GM18868 (cell line): ENCODE results near the gene CASP10.
A peak's percentile ranks its signal among the peaks of the same experiment; 100 is the strongest.

Source experiments
- ATAC-seq: cut with Tn5 transposase; IDR thresholded peaks from one replicate; pipeline ENCODE4 v1.9.1; 2021; ENCODE audit warnings: mild to moderate bottlenecking, moderate library complexity; ENCODE audit not compliant: unreplicated experiment

CASP10 gene

GRCh38 chr2:201257381-201257955, 74.5 kb downstream of the CASP10 start:
- peak; percentile 52 for ATAC-seq

DNA sequence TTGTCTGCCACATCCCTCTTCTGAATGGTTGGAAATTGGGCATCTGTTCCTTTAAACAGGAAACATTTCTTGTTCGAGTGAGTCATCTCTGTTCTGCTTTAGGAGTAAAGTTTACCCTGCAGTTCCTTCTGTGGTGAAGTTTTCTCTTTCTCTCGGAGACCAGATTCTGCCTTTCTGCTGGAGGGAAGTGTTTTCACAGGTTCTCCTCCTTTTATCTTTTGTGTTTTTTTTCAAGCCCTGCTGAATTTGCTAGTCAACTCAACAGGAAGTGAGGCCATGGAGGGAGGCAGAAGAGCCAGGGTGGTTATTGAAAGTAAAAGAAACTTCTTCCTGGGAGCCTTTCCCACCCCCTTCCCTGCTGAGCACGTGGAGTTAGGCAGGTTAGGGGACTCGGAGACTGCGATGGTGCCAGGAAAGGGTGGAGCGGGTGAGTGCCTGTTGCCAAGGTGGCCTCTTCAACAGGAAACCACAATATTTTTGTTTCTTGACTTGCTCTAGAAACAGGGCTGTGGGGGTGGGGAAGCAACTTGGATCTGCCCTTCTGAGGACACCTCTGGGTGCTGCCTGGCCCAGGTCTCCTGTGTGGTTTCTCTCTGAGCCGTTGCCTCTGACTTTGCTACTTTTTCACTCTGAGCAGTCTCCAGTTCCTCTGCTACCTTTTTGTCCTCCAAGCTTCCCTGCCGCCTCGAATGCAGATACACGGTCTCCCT, 75.2 kb downstream of the CASP10 start:
- peak; percentile 58 for ATAC-seq

DNA sequence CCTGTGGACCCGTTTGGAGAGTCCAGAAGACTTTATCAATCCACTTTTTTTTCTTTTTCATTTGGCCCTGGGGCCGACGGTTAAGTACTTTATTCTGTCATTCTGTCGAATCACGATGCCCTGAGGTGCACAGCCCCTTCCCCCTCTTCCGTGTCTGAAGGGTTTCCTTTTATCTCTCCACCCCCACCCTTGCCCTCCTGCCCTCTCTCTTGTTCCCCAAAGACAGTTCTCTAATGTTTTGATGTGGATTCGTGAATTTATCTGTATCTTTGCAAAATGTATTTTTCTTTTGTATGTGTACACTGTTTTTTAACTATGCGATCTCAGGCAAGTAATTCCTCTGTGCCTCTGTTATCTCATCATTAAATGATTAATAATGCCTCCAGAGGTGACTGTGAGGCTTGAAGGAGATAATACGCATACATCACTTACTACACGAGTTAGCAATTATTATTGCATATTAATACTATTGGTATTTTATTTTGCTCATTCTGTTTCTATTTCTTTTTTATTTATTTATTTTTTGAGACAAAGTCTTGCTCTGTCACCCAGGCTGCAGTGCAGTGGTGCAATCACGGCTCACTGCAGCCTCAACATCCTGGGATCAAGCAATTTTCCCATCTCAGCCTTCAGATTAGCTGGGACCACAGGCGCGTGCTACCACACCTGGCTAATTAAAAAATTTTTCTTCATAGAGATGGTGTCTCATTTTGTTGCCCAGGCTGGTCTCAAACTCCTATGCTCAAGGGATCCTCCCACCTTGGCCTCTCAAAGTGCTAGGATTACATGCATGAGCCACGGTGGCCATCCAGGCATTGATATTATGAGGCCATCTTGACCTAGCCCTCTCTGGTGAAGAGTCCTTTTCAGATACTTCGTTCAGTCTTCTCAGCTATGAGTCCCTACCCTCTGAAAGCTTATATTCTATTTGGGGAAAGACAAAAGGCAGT, 76.0 kb downstream of the CASP10 start:
- ATAC-seq: peak; percentile 8

DNA sequence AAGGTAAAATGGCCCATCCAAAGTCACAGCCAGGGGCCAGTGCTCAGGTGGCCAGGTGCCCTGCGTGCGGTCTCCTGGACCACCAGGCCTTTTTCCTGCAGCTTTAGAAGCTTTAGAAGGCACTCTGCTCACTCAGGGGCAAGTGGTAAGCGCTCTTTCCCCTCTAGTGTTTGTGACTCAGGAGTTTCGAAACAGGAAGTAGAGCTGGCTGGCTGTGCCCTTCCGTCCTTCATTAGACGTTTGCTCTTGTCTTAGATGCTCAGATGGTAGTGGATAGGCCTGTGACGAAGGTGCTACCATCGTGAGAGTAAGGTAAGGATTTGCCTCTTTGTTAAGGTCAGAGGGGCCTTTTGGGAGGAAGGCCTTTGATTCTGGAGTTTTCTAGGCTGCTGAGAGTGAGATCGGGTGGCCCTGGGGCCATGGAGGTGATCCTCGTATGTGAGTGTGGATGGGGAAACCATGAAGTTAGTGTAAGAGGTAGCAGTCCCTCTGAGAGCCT, 77.4 kb downstream of the CASP10 start, which contains the start of gene CASP8:
TSS of gene CASP8 (plus strand) at position 235 of the 499 bp plus-strand sequence. CDS start 5,951 bp downstream, outside the sequence.
- peak; percentile 40 for ATAC-seq

DNA sequence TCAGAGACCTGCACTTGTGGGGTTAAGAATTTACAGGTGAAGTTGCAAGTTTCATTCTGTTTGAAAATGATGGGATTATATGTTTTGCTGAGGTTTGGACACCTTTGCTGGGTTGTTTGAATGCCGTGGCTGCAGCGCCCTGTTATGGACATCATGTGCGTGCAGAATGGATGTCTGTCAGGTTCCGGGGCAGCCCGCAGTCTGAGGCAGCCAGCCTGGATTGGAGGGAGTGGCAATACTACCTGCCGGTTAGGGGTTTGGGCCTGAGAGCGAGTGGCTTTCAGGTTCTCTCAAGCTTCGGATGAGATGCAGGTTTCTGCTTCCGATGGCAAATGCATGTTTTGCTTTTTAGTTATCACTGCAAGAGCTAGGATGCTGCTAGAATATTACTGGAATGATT, 78.5 kb downstream of the CASP10 start:
- no peak for ATAC-seq

- ATAC-seq: no peak
Measured at GRCh38 chr2:201261906-201262305, 79.0 kb downstream of the CASP10 start.

DNA sequence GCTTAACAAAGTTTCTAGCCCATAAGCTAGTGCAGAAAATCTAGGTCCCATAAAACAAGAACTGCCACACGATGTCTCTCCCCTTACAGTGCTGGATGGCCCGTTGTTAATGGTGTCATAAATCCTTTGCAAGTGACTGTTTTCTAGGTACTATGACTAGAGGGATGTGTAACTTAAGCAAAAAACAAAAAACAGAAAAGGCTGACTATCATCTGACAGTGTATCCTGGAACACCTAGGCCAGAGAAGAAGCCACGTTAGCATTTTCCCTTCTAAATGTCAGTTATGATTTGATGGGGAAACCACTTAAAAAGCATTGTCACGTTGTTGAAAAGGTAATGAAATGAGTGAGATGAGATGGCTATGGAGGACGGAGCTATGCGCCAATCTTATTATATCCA, 79.8 kb downstream of the CASP10 start:
- no peak for ATAC-seq

DNA sequence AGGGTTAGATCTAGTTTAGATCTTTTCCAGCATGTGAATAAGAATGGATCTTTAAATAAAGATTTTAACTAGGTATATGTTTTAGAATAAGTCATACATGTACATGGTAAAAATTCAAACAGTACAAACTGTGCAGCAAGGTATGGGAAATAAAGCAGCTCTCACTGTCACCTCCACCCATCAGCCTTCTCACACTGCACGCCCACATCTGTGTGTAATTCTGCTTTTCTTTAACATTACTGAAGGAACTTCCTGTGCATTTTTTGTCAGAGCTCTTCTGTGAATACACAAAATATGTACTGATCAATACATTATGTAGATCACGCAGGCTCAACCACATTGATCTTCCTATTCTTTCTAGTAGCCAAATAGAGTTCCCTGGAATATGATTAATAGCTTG, 80.8 kb downstream of the CASP10 start:
- ATAC-seq: peak; percentile 43

GRCh38 chr2:201264472-201265173, 81.7 kb downstream of the CASP10 start:
- ATAC-seq: no peak

DNA sequence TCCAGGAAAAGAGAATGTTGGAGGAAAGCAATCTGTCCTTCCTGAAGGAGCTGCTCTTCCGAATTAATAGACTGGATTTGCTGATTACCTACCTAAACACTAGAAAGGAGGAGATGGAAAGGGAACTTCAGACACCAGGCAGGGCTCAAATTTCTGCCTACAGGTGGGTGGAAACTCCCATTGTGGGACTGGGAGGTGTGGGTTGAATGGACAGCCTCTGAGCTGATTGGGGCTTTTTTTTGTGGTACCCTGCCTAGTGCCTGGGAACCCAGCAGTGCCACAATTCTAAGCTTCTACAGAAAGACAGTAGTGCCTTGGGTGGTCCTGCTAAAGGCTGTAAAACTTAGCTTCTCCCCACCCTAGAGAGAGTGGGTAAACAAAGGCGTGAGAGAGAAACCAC, 83.7 kb downstream of the CASP10 start:
- no peak for ATAC-seq

- no peak for ATAC-seq
Measured at GRCh38 chr2:201267278-201268030, 84.5 kb downstream of the CASP10 start.

GRCh38 chr2:201269764-201270163, 86.8 kb downstream of the CASP10 start:
- ATAC-seq: no peak

GRCh38 chr2:201270293-201271001, 87.5 kb downstream of the CASP10 start:
- ATAC-seq: no peak

GRCh38 chr2:201271917-201272316, 89.0 kb downstream of the CASP10 start:
- ATAC-seq: no peak

- no peak for ATAC-seq
Measured at GRCh38 chr2:201273330-201273983, 90.5 kb downstream of the CASP10 start.

- ATAC-seq: no peak
Measured at GRCh38 chr2:201275069-201275468, 92.1 kb downstream of the CASP10 start.

DNA sequence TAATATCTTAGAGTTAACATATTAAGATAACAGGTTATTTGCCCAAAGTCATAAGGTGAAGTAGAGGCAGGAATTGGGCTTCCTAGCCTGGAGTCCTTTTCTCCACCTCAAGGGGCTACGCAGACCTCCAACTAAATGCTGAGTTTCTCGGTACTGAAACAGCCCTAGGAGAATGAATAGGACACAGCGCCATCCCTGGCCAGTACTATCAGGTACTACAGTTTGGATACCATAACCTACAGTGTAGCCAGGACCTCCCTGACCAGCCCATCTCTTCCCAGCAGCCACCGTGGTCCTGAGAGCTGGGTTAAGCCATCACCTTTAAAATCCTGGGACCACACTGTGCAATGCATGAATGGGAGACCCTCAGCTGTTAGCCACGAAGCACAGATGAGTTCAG, 93.0 kb downstream of the CASP10 start:
- no peak for ATAC-seq

- no peak for ATAC-seq
Measured at GRCh38 chr2:201276511-201276910, 93.6 kb downstream of the CASP10 start.
